Mesenchymal stem cell (in vitro differentiated cells and primary cell): ENCODE data around the gene FAM135A.

ENCODE experiments used
- DNase-seq: peaks from one replicate; pipeline ENCODE4 v3.0.0-alpha.2; 2013
- H2AFZ ChIP-seq: one replicate; pipeline ENCODE4 v1.6.1; 2013; ENCODE audit warnings: low read depth, mild to moderate bottlenecking, control low read depth, inconsistent platforms, low read length, moderate library complexity
- H2AK5ac ChIP-seq: 2 replicates; pipeline ENCODE4 v1.6.1; 2013; ENCODE audit warnings: low read length, moderate library complexity, mild to moderate bottlenecking, inconsistent platforms; ENCODE audit not compliant: severe bottlenecking
- H2BK120ac ChIP-seq: one replicate; pipeline ENCODE4 v1.6.1; 2013; ENCODE audit warnings: low read depth, mild to moderate bottlenecking, inconsistent platforms, low read length, moderate library complexity
- H2BK12ac ChIP-seq, 2 experiments: one replicate each; pipeline ENCODE4 v1.6.1; 2013; ENCODE audit warnings: inconsistent platforms in 2 of 2, low read length in 2 of 2, mild to moderate bottlenecking in 2 of 2, moderate library complexity in 2 of 2, control low read depth in 1 of 2
- H2BK15ac ChIP-seq: one replicate; pipeline ENCODE4 v1.6.1; 2013; ENCODE audit warnings: mild to moderate bottlenecking, low read depth, inconsistent platforms; ENCODE audit not compliant: poor library complexity, severe bottlenecking
- H2BK5ac ChIP-seq: 2 replicates; pipeline ENCODE4 v1.6.1; 2013; ENCODE audit warnings: low read depth, mild to moderate bottlenecking, low read length, control low read depth, inconsistent platforms; ENCODE audit not compliant: poor library complexity, severe bottlenecking
- H3K14ac ChIP-seq, 2 experiments: one replicate each; pipeline ENCODE4 v1.6.1; 2013; ENCODE audit warnings: inconsistent platforms in 2 of 2, low read length in 2 of 2, control low read depth in 1 of 2, mild to moderate bottlenecking in 1 of 2, moderate library complexity in 1 of 2
- H3K18ac ChIP-seq, 2 experiments: one replicate each; pipeline ENCODE4 v1.6.1; 2013; ENCODE audit warnings: inconsistent platforms in 2 of 2, low read length in 2 of 2, control low read depth in 1 of 2, low read depth in 1 of 2, mild to moderate bottlenecking in 1 of 2
- H3K23ac ChIP-seq, 2 experiments: one replicate each; pipeline ENCODE4 v1.6.1; 2013; ENCODE audit warnings: inconsistent platforms in 2 of 2, low read length in 2 of 2, mild to moderate bottlenecking in 2 of 2, moderate library complexity in 2 of 2, control low read depth in 1 of 2
- H3K27ac ChIP-seq: 2 replicates; pipeline ENCODE4 v1.5.1; 2013; ENCODE audit warnings: mild to moderate bottlenecking, moderate library complexity, low read length, control low read depth, inconsistent platforms; ENCODE audit not compliant: poor library complexity, severe bottlenecking
- H3K27me3 ChIP-seq, 2 experiments: 2 replicates each; pipeline versions ENCODE4 v1.6.1 to v1.7.0; 2013; ENCODE audit warnings: low read length in 2 of 2, mild to moderate bottlenecking in 2 of 2, moderate library complexity in 2 of 2, control low read depth in 1 of 2, inconsistent platforms in 1 of 2; ENCODE audit not compliant: control insufficient read depth in 1 of 2, insufficient read depth in 1 of 2
- H3K36me3 ChIP-seq, 2 experiments: 2 replicates each; pipeline versions ENCODE4 v1.6.1 to v1.7.0; 2013; ENCODE audit warnings: low read length in 2 of 2, control low read depth in 1 of 2, inconsistent platforms in 1 of 2, low read depth in 1 of 2, mild to moderate bottlenecking in 1 of 2; ENCODE audit not compliant: insufficient read depth in 2 of 2, control insufficient read depth in 1 of 2
- H3K4ac ChIP-seq, 2 experiments: one replicate each; pipeline ENCODE4 v1.6.1; 2013; ENCODE audit warnings: inconsistent platforms in 2 of 2, low read length in 2 of 2, mild to moderate bottlenecking in 2 of 2, moderate library complexity in 2 of 2, control low read depth in 1 of 2, low read depth in 1 of 2
- H3K4me1 ChIP-seq: 2 replicates; pipeline ENCODE4 v1.6.1; 2013; ENCODE audit warnings: low read depth, low read length, control low read depth; ENCODE audit not compliant: control insufficient read depth, insufficient read depth
- H3K4me2 ChIP-seq: 2 replicates; pipeline ENCODE4 v1.6.1; 2013; ENCODE audit warnings: low read length, mild to moderate bottlenecking, inconsistent platforms; ENCODE audit not compliant: poor library complexity, severe bottlenecking
- H3K4me3 ChIP-seq, 2 experiments: 2 replicates each; pipeline versions ENCODE4 v1.5.1 to v1.7.0; 2013; ENCODE audit warnings: low read length in 2 of 2, mild to moderate bottlenecking in 2 of 2, control low read depth in 1 of 2, low read depth in 1 of 2; ENCODE audit not compliant: insufficient read depth in 1 of 2
- H3K79me1 ChIP-seq: replicated peaks from 2 replicates; pipeline ENCODE4 v1.6.1; 2013; ENCODE audit warnings: mild to moderate bottlenecking, control low read depth, low read length, inconsistent platforms; ENCODE audit not compliant: poor library complexity, severe bottlenecking
- H3K9ac ChIP-seq: 2 replicates; pipeline ENCODE4 v1.7.0; 2013; ENCODE audit warnings: mild to moderate bottlenecking, low read length, moderate library complexity
- H3K9me3 ChIP-seq: 2 replicates; pipeline ENCODE4 v1.7.0; 2013; ENCODE audit warnings: mild to moderate bottlenecking, low read length; ENCODE audit not compliant: control insufficient read depth
- H4K8ac ChIP-seq: one replicate; pipeline ENCODE4 v1.6.1; 2013; ENCODE audit warnings: inconsistent platforms, mild to moderate bottlenecking, low read length, moderate library complexity
- H4K91ac ChIP-seq: one replicate; pipeline ENCODE4 v1.6.1; 2013; ENCODE audit warnings: mild to moderate bottlenecking, low read length, inconsistent platforms
- WGBS: methylation state at CpG from one replicate; pipeline ENCODE4 v1.1.7; 2013; ENCODE audit warnings: mixed read lengths; 5-methylcytosine and 5-hydroxymethylcytosine counted together

Gene FAM135A

DNA sequence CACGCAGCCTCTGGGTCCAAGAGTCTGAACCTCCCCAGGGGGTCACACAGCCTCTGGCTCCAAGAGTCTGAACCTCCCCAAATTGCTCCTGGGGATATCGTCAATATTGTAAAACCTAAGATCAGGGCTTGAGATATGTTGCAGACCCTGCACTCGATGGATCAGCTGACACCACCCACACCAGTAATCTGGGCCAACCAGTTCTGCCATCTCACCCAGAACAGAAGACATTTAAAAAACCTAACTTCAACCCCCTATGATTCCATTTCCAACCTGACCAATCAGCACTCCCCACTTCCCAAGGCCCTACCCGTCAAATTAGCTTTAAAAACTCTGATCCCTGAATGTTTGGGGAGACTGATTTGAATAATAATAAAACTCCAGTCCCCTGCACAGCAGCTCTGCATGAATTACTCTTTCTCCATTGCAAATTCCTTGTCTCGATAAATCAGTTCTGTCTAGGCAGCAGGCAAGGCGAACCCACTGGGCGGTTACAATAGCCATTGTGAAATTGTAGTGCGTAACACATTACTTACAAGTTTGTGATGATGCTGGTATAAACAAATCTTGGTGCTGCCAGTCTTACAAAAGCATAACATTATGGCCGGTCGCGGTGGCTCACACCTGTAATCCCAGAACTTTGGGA, 32.4 kb upstream of the FAM135A start:
- DNase-seq: no peak
- Histone ChIP-seq H3K4me3 (no peak overlapping the region), H3K4ac (no peak overlapping the region), H3K4me1 (peaks cover 3% of the 10 kb centered on the region), H2BK12ac (no peak overlapping the region), H3K27ac (no peak overlapping the region), H3K27me3 (no peaks in the 10 kb centered on the region), H3K79me1 (no peaks in the 10 kb centered on the region), H3K14ac (no peak overlapping the region), H3K23ac (no peak overlapping the region), H2BK120ac (no peak overlapping the region), H2AFZ (no peak overlapping the region), H3K36me3 (no peaks in the 10 kb centered on the region), H2BK15ac (no peak overlapping the region), H3K9ac (no peak overlapping the region), H3K18ac (no peak overlapping the region), H3K9me3 (no peaks in the 10 kb centered on the region), H2AK5ac (no peak overlapping the region), H4K91ac (no peak overlapping the region), H4K8ac (no peak overlapping the region), H3K4me2 (no peak overlapping the region), H2BK5ac (no peak overlapping the region)
- WGBS: 98% methylated on average over 11 of the region's 11 CpGs

- Histone ChIP-seq H2BK15ac (no peak overlapping the region), H3K79me1 (no peaks in the 10 kb centered on the region)
Measured at GRCh38 chr6:70381417-70381782, 31.9 kb upstream of the FAM135A start.

GRCh38 chr6:70385901-70386300, 27.4 kb upstream of the FAM135A start:
- WGBS: 85% methylated on average over 1 of the region's 1 CpG
- H4K91ac ChIP-seq: no peak overlapping the region
- no peak overlapping the region for H3K4me2 ChIP-seq
- H2BK15ac ChIP-seq: no peak overlapping the region
- no peaks in the 10 kb centered on the region for H3K79me1 ChIP-seq
- no peak overlapping the region for H3K23ac ChIP-seq
- H3K9ac ChIP-seq: no peak overlapping the region
- no peak for DNase-seq
- no peaks in the 10 kb centered on the region for H3K9me3 ChIP-seq
- H3K27me3 ChIP-seq: peaks cover 0 to 17% of the 10 kb centered on the region in 2 experiments
- no peak overlapping the region for H3K4ac ChIP-seq
- no peaks in the 10 kb centered on the region for H3K4me1 ChIP-seq
- H2BK12ac ChIP-seq: no peak overlapping the region
- no peak overlapping the region for H2BK120ac ChIP-seq
- H3K36me3 ChIP-seq: no peaks in the 10 kb centered on the region
- H3K4me3 ChIP-seq: no peak overlapping the region
- H3K14ac ChIP-seq: no peak overlapping the region
- no peak overlapping the region for H2AFZ ChIP-seq
- no peak overlapping the region for H2BK5ac ChIP-seq
- no peak overlapping the region for H3K27ac ChIP-seq
- H2AK5ac ChIP-seq: no peak overlapping the region
- no peak overlapping the region for H4K8ac ChIP-seq
- no peak overlapping the region for H3K18ac ChIP-seq

More at GRCh38 chr6:70381417-70381782, 31.9 kb upstream of the FAM135A start:
- 90% methylated on average over 2 of the region's 5 CpGs for WGBS
- Histone ChIP-seq H2AK5ac (no peak overlapping the region), H3K9me3 (no peaks in the 10 kb centered on the region), H3K9ac (no peak overlapping the region), H2BK120ac (no peak overlapping the region), H4K8ac (no peak overlapping the region), H3K27me3 (no peaks in the 10 kb centered on the region), H3K4me3 (no peak overlapping the region), H3K27ac (no peak overlapping the region), H2AFZ (no peak overlapping the region), H3K4me2 (no peak overlapping the region), H3K4me1 (peaks cover 3% of the 10 kb centered on the region), H3K36me3 (no peaks in the 10 kb centered on the region), H4K91ac (no peak overlapping the region), H3K18ac (no peak overlapping the region), H3K4ac (no peak overlapping the region), H3K23ac (no peak overlapping the region), H3K14ac (no peak overlapping the region), H2BK12ac (no peak overlapping the region), H2BK5ac (no peak overlapping the region)
- no peak for DNase-seq

GRCh38 chr6:70388814-70389213, 24.5 kb upstream of the FAM135A start:
- Histone ChIP-seq H4K91ac (no peak overlapping the region), H2BK15ac (no peak overlapping the region), H2AK5ac (no peak overlapping the region), H3K27ac (no peak overlapping the region), H3K9me3 (no peaks in the 10 kb centered on the region), H3K79me1 (no peaks in the 10 kb centered on the region), H3K23ac (no peak overlapping the region), H3K18ac (no peak overlapping the region), H2BK5ac (no peak overlapping the region), H4K8ac (no peak overlapping the region), H2BK120ac (no peak overlapping the region), H3K4me1 (no peaks in the 10 kb centered on the region), H3K36me3 (no peaks in the 10 kb centered on the region), H3K27me3 (peaks cover 0 to 28% of the 10 kb centered on the region in 2 experiments), H3K4me2 (no peak overlapping the region), H3K14ac (no peak overlapping the region), H3K4me3 (no peak overlapping the region), H3K9ac (no peak overlapping the region), H3K4ac (no peak overlapping the region), H2AFZ (no peak overlapping the region), H2BK12ac (no peak overlapping the region)
- no peak for DNase-seq
- WGBS: 75% methylated on average over 1 of the region's 1 CpG
